ENCODE results near the gene IFT74.

IFT74 gene

DNA sequence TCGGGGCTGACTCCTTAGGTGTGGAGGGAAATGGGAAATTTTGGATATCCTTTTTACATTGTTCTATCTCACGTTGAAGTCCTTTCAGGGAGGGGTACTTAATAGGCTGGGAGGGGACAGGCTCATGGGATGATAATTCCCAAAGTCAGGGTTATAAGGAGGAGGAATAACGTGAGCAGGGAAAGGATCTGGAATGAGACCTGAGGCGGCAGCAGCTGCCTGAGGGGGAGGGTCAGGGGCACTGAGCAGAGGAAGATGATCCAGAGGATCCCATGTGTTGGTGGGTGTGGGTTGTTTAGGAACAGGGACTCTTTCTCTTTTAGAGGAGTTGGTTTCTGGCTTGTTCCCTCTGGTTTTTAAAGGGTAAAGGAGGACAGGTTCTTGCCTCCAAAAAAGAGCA is 18.7 kb downstream of the IFT74 start:
- no peak for DNase-seq (ENCODE audit: low read depth)

DNA sequence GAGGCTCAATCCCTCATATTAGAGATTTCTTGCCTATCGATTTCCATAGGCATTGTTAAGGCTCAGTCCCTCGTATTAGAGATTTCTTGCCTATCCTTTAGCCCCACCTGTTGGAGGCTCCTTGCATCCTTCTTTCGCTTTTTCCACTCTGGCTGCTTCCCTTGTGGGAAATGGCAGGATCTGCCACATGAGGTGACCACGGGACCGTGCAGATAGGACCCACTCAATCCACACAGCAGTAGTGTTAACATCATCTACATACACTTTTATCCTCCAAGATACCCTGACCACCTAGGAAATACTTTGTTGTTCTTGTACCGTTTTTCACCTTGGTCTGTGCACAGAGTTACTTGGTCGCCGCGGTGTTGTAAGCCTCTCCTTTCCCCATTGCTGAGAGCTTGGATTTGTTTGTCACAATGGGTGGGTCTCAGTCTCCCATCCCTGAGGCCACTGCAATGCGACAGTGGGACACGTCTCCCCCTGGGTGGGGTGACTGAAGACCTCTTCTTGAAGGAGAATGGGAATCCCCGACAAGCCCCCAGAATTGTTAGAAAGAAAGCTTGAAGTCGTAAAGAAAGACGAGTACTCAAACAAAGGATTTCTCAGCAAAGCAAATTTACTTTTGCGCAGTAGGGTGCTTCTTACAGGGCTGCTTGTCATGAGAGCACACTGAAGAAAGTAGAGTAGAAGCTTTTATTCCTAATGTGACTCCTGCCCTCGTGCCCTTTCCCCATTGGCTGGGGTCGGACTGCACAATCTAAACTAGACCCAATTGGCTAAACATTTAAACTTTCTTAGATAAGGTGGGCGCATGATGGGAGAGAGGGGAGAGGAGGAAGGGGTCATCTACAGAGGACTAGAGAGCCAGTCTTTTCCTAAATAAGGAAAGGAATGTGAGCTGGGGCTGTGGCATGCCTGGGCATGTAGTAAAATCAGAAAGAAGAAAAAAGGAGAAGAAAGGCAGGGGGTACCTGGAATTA is 19.8 kb downstream of the IFT74 start:
- DNase-seq (ENCODE audit: low read depth) = no peak

DNA sequence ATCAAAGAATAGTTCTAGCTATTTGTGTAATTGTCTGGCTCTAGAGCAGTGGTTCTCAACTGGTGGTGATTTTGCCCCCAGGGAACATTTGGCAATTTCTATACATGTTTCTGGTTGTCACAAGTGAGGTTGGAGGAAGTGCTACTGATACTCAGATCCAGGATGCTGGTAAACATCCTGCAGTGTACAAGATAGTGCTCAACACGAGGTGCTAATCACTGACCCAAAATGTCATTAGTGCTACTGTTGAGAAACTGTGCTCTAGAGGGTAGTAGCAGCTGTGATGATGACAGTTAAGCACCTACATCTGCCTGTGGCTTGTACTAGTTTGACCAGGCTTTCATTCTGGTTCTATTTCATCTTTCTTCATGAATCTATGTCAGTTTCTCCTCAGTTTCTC is 27.1 kb downstream of the IFT74 start:
- no peak for DNase-seq (ENCODE audit: low read depth)

GRCh38 chr9:26995810-26996209 is 39.6 kb downstream of the IFT74 start:
- DNase-seq (ENCODE audit: low read depth) = no peak

DNA sequence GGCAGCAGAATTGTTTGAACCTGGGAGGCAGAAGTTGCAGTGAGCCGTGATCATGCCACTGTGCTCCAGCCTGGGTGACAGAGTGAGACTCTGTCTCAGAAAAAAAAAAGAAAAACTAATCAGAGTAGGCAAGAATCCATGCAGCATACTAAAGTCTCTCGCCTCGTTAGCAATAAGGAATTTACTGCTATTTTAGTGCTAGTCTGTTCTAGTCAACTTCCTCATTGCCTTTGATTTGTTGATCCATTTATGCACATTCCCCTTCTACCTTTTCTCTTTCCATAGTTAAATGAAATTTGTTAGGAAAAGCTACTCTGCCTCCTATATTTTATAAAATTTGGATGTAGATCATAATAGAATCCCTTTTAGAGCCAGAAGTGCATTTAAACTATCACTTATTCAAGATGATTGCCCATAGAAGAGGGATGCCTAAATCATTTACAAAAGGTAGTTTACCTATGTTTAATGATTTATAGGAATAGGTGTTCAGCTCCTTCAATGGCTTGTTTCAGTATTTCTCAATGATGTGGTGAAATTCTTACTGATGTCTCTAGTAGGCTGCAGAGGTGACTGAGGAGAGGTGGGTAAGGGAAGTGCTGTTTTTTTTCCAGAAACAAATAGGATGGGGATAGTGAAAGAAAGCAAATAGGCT is 47.3 kb downstream of the IFT74 start:
- DNase-seq (ENCODE audit: low read depth) = no peak

DNA sequence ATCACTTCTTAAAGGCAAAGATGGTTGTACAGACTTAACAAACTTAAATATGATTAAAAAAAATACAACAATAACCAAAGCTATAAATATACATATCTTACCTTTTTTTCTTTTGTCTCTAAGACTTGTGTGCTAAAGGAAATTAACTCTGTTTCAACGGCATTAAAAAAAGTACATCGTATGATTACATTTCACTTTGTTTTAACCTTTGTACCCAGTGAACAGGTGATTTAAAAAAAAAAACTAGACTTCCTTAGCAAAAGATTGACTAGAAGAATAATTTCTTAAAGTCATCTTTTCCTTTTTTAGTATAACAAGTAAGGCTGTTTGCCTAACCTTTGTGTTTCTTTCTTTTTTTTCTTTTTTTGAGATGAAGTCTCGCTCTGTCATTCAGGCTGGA is 49.3 kb downstream of the IFT74 start, which contains the start of gene LRRC19:
Gene LRRC19, minus strand, starts transcription at position 182 of the 400 bp plus-strand sequence. CDS start 5,978 bp downstream, outside the sequence.
- no peak for DNase-seq (ENCODE audit: low read depth)

GRCh38 chr9:27019589-27019988 is 63.4 kb downstream of the IFT74 start:
- DNase-seq (ENCODE audit: low read depth) = no peak

GRCh38 chr9:27022920-27023319 is 66.7 kb downstream of the IFT74 start:
- no peak for DNase-seq (ENCODE audit: low read depth)

- DNase-seq (ENCODE audit: low read depth) = no peak
Measured at GRCh38 chr9:27029186-27029585, 73.0 kb downstream of the IFT74 start.

DNA sequence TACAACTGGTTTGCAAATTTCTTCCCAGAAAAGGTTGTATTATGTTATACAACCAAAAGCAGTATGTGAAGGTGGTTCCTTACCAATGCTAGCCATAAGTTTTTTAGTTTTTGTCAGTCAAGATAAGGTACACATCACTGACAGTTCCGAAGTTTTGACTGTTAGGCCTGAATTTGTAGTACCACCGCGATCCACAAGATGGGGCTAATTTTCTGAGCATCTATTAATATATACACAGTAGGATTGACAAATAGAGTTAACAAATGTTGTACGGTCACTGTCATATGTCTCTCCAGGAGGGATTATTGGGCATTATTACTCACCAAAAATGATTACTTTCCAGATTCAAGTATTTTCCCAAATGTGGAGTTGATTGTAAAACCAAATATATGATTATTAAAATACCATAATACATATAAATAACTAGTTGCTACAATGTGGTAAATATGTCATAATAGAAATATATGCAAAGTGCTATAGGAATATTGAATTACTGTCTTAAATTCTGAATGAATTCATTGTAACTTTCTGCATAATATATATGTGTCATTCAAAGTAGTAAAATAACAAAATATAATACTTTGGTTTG is 77.7 kb downstream of the IFT74 start:
- peak; percentile 13 for DNase-seq (ENCODE audit: low read depth)

GRCh38 chr9:27037499-27037898 is 81.3 kb downstream of the IFT74 start:
- DNase-seq (ENCODE audit: low read depth) = no peak

GRCh38 chr9:27041746-27042145 is 85.5 kb downstream of the IFT74 start:
- DNase-seq (ENCODE audit: low read depth) = no peak

- no peak for DNase-seq (ENCODE audit: low read depth)
Measured at GRCh38 chr9:27042476-27042875, 86.3 kb downstream of the IFT74 start.

DNA sequence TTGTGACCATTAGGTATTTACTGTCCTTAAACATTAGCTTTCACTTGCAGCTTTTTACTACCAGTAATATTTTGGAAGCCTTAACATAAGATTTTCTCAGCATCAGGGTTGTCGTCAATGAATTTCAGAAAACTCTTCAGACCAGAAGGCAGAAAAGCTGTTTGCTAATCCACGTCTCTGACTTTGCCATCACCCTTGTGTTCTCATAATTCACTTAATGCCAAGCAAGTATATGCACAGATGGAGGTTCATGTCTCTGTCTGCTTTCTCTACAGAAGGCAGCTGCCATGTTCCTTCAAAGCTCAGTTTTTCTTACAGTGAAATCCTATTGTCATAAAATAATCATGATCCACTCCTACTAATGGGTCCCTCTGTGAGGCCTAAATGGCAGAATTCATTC is 87.0 kb downstream of the IFT74 start:
- DNase-seq (ENCODE audit: low read depth) = no peak

DNA sequence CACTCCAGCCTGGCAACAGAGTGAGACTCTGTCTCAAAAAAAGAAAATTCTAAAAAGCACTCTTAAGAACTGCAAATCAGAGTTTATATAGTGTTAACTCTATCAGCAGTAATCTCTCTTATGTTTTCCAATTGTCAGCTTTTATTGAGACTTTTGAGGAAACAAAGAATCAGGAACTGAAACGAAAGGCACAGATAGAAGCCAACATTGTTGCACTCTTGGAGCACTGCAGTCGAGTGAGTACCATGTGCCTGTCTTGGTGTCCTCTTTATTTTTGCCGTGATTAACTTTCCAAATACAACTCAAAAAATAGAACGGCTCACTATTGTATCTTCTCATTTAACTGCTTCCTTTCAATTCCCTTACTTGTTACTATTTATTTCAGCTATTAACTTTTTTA is 90.9 kb downstream of the IFT74 start:
- DNase-seq (ENCODE audit: low read depth) = no peak

GRCh38 chr9:27053369-27054022 is 97.3 kb downstream of the IFT74 start:
- DNase-seq (ENCODE audit: low read depth) = no peak

GRCh38 chr9:27054125-27054524 is 97.9 kb downstream of the IFT74 start:
- DNase-seq (ENCODE audit: low read depth) = no peak

DNA sequence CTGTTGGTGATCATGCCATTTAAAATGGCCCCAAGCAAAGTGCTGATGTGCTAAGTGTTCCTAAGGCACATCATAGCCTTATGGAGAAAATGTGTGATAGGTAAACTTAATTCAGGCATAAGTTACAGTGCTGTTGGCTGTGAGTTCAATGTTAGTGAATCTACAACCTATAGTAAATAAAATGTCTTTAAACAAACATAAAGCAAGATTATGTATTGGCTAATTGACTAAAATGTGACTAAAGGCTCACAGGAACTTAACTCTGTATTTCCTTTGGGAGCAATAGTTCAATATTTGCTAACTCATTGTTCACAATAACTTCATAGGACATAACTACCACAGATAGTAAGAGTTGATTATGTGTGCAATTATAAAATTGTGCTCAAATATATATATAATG is 98.6 kb downstream of the IFT74 start:
- no peak for DNase-seq (ENCODE audit: low read depth)

DNA sequence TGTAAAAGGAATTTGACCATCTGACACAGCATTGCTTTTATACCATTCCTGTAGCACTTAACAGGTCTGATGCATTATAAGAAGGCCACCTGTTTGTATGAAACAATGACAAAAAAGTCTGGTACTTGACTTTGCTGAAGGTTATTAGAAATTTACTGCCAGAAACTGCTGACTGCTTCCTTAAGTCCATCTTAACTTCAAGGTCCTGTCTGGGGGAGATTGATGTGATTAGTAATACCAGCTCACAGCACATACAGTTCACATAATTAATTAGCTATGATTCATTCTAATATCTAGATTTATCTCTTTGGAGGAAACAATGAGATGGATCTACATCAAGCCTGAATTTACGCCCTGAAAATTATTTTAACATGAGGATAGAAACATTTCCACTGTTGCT is 103.2 kb downstream of the IFT74 start:
- no peak for DNase-seq (ENCODE audit: low read depth)

- no peak for DNase-seq (ENCODE audit: low read depth)
Measured at GRCh38 chr9:27059907-27060306, 103.7 kb downstream of the IFT74 start.

GRCh38 chr9:27065288-27065687 is 109.1 kb downstream of the IFT74 start:
- DNase-seq (ENCODE audit: low read depth) = no peak

Data from stimulated activated CD8-positive, alpha-beta memory T cell treated with anti-CD3 and anti-CD28 coated beads, Interleukin-15, amount 100 ng/mL, for 24 hours (primary cell).